Activated CD8-positive, alpha-beta memory T cell treated with anti-CD3 and anti-CD28 coated beads, Interleukin-2, amount 10 ng/mL, durations not matched to agents 7 days and 5 days (primary cell): Measurements from ENCODE around the gene TOMM34. TPM values are rescaled to one million over a fixed set of nuclear protein-coding genes. Genes with fewer than 3 reads are reported as not detected.

ENCODE experiments used
- total RNA-seq, 2 experiments: library from RNA; stranded (reverse); gene quantifications; one replicate each; pipeline ENCODE4 v1.2.3, GENCODE V29; 2021

TOMM34 gene
- total RNA-seq, 2 experiments from 2014 or later = 22.3 to 31.2 TPM

Other genes with a start within 250 kb of the TOMM34 start
- not detected for gene CCN5, start 245.0 kb downstream of the TOMM34 start, total RNA-seq
- gene KCNK15, start 214.5 kb downstream of the TOMM34 start, total RNA-seq = not detected
- gene RIMS4, start 149.9 kb downstream of the TOMM34 start, total RNA-seq = not detected
- gene YWHAB, start 74.7 kb downstream of the TOMM34 start, total RNA-seq = 100 to 1,000 TPM; 198 to 252 TPM
- 100 to 1,000 TPM; 113 to 126 TPM for gene PABPC1L, start 50.3 kb downstream of the TOMM34 start, total RNA-seq
- 100 to 1,000 TPM; 151 to 170 TPM for gene STK4, start 6.1 kb upstream of the TOMM34 start, total RNA-seq
- under 1 TPM; 0.18 to 0.49 TPM for gene KCNS1, start 140.7 kb upstream of the TOMM34 start, total RNA-seq
- not detected for gene WFDC5, start 154.8 kb upstream of the TOMM34 start, total RNA-seq
- gene WFDC12, start 164.1 kb upstream of the TOMM34 start, total RNA-seq = not detected
- gene PI3, start 214.5 kb upstream of the TOMM34 start, total RNA-seq = not detected
- gene SEMG1, start 246.6 kb upstream of the TOMM34 start, total RNA-seq = not detected